BJ (cell line): Measurements from ENCODE around the gene FAM168B. TPM values are rescaled to one million over a fixed set of nuclear protein-coding genes. Genes with fewer than 3 reads are reported as not detected.
"Not testable (repeated sequence)": the region's sequence is repeated elsewhere in the genome, so short reads cannot be mapped to it uniquely, and the experiment has no call there.

Experiments used
- CTCF ChIA-PET: fragments of 350-600 bp; formaldehyde crosslinking; extraction: SDS; loops from one replicate; lab custom pipeline; 2021; ENCODE audit warnings: antibody characterized with exemption, inconsistent platforms; lab: Yijun Ruan, JAX
- POLR2A ChIA-PET: fragments of 300-600 bp; sonication (Branson Sonifier 250); formaldehyde crosslinking; extraction: SDS; loops from one replicate; lab custom pipeline; 2021; ENCODE audit warnings: antibody characterized with exemption; lab: Charles Lee
- DNase-seq: peaks from one replicate; pipeline ENCODE4 v3.0.0-alpha.2; 2011; ENCODE audit warnings: low read depth
- H3K27me3 ChIP-seq: 2 replicates; pipeline ENCODE4 v1.6.0; 2011; ENCODE audit warnings: low read length; ENCODE audit not compliant: control insufficient read depth, insufficient read depth
- H3K36me3 ChIP-seq: 2 replicates; pipeline ENCODE4 v1.5.1; 2011; ENCODE audit warnings: low read length; ENCODE audit not compliant: control insufficient read depth, insufficient read depth
- H3K4me3 ChIP-seq: 2 replicates; pipeline ENCODE4 v1.5.1; 2011; ENCODE audit warnings: low read depth, mild to moderate bottlenecking, control low read depth, low read length
- polyA plus RNA-seq: library from polyadenylated mRNA; depleted of rRNA; stranded (reverse); fragments of >200 nt; gene quantifications from 2 replicates; pipeline ENCODE4 v1.2.3, GENCODE V29; 2011
- TF ChIP-seq, protein P1 (sequence below): IDR thresholded peaks from 2 replicates; pipeline ENCODE4 v1.5.1; 2011; ENCODE audit warnings: low read depth, mild to moderate bottlenecking, control low read depth, inconsistent platforms, low read length, moderate library complexity; ENCODE audit not compliant: insufficient read depth

FAM168B gene
- polyA plus RNA-seq, 1 experiment, result 85.6 TPM

DNA sequence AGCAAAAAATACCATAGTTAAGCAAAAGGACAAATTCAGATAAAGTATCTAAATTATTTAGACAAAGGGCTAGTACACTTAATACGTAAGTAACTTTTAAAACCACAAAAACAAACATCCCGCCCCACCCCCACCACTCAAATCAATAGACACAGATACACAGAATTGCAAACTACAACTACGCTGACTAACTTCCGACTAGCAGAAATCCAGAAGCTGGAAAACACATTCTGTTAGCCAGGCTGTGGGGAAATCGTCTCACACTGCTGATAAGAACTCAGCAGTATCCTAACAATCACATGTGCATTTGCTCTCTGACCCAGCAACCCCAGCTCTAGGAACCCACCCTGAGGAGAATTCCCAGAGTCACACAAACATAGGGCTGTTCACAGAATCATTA is 16.6 kb downstream of the FAM168B start:
- POLR2A ChIA-PET, result no interaction called here
- Histone ChIP-seq H3K36me3 (peaks cover 10% of the 10 kb centered on the region), H3K27me3 (no peaks in the 10 kb centered on the region), H3K4me3 (no peak overlapping the region)
- DNase-seq, result no peak
- CTCF ChIA-PET, result no interaction called here
- TF ChIP-seq, protein P1, sequence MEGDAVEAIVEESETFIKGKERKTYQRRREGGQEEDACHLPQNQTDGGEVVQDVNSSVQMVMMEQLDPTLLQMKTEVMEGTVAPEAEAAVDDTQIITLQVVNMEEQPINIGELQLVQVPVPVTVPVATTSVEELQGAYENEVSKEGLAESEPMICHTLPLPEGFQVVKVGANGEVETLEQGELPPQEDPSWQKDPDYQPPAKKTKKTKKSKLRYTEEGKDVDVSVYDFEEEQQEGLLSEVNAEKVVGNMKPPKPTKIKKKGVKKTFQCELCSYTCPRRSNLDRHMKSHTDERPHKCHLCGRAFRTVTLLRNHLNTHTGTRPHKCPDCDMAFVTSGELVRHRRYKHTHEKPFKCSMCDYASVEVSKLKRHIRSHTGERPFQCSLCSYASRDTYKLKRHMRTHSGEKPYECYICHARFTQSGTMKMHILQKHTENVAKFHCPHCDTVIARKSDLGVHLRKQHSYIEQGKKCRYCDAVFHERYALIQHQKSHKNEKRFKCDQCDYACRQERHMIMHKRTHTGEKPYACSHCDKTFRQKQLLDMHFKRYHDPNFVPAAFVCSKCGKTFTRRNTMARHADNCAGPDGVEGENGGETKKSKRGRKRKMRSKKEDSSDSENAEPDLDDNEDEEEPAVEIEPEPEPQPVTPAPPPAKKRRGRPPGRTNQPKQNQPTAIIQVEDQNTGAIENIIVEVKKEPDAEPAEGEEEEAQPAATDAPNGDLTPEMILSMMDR, result no peak

DNA sequence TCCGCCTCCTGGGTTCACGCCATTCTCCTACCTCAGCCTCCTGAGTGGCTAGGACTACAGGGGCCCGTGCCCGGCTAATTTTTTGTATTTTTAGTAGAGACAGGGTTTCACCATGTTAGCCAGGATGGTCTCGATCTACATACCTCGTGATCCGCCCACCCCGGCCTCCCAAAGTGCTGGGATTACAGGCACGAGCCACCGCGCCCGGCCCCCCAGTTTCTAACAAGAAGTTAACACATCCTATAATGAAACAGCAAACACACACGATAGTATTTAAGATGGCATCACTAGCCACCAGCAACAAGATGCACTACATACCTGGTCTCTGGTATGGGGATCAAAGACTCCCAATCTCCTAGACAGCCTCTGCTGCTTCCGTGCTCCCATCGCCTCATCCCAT is 17.7 kb downstream of the FAM168B start:
- POLR2A ChIA-PET, H3K4me3 ChIP-seq, CTCF ChIA-PET, DNase-seq, H3K27me3 ChIP-seq: not testable (repeated sequence)
- H3K36me3 ChIP-seq, result peaks cover 14% of the 10 kb centered on the region

DNA sequence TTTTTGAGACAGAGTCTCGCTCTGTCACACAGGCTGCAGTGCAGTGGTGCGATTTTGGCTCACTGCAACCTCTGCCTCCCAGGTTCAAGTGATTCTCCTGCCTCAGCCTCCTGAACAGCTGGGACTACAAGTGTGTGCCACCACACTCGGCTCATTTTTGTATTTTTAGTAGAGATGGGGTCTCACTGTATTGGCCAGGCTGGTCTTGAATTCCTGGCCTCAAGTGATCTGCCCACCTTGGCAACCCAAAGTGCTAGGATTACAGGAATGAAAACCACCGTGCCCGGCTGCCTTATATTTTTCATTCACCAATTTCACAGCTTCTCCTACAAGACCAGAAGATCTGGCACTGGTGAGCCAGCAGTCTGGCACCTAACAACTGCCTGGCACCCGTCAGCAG is 25.1 kb downstream of the FAM168B start:
- H3K27me3 ChIP-seq, POLR2A ChIA-PET, H3K36me3 ChIP-seq, CTCF ChIA-PET, H3K4me3 ChIP-seq, DNase-seq: not testable (repeated sequence)

DNA sequence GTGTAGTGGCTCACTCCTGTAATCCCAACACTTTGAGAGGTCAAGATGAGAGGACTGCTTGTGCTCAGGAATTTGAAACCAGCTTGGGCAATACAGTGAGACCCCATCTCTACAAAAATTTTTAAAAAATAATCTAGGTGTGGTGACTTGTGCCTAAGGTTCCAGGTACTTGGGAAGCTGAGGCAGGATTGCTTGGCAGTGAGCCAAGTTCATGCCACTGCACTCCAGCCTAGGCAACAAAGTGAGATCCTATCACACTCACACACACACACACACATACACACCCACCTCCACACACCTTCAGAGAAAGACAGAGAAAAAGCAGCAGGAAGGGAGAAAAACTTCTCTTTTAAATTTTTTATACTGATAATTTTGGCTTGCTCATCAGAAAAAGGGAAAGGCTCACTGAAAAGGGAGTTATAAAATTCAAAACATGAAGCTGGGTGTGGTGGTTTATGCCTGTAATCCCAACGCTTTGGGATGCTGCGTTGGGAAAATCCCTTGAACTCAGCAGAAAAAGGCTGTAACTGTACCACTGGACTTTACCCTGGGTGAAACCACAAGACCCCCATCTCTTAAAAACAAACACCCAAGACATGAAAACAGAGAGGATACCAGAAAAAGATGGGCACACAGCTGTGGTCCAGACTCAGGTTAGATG is 25.7 kb downstream of the FAM168B start:
- CTCF ChIA-PET, result no interaction called here
- Histone ChIP-seq H3K36me3 (peaks cover 8% of the 10 kb centered on the region), H3K4me3 (no peak overlapping the region), H3K27me3 (no peaks in the 10 kb centered on the region)
- no peak for DNase-seq
- TF ChIP-seq, protein P1, result no peak
- POLR2A ChIA-PET, result no interaction called here

DNA sequence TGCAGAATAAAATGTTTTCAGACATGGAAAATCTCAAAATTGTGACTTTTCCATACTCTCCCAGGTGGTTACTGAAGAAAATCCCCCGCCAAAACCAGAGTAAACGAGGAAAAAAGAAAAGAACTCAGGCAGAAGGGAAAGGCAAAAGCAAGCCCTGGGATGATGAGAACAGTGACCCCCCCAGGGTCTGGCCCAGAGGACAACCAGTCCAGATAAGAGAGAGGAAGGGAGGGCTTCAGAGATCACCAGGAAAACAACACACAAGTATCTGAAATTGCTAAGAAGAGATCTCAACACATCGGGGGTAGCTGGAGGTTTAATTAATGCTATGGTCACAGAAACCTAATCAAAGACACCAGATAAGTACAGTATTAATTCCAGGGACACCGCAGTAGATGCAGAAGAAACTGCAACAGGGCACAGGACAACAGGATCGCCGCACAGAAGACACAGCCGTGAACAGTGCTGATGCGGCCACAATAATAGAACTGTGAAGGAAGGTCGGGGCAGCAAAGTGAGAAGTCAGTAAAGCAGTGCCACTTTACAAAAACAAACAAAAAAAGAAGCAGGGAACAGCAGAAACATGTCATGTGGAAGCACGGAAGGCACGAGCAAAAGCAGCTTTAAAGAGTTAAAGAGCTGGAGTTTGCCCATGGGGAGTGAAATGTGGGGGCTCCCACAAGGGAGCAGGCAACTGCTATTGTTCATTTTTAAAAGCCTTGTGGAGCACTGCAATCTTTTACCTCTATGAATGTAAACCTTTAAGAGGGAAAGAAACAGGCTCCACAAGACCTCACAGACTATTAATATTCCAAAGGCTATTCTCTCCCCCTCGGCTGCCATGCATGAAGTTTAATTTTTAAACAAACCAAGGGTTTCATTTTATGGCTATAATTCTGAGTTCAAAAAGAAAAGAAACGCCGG is 28.4 kb downstream of the FAM168B start:
- Histone ChIP-seq H3K36me3 (peaks cover 7% of the 10 kb centered on the region), H3K4me3 (no peak overlapping the region), H3K27me3 (no peaks in the 10 kb centered on the region)
- TF ChIP-seq, protein P1, result no peak
- POLR2A ChIA-PET, result no interaction called here
- CTCF ChIA-PET, result interaction anchor here (1.4 kb wide), 1 partner anchor 17 kb away, joined by 4 read pairs; no protein-coding TSS in a partner anchor
- no peak for DNase-seq

DNA sequence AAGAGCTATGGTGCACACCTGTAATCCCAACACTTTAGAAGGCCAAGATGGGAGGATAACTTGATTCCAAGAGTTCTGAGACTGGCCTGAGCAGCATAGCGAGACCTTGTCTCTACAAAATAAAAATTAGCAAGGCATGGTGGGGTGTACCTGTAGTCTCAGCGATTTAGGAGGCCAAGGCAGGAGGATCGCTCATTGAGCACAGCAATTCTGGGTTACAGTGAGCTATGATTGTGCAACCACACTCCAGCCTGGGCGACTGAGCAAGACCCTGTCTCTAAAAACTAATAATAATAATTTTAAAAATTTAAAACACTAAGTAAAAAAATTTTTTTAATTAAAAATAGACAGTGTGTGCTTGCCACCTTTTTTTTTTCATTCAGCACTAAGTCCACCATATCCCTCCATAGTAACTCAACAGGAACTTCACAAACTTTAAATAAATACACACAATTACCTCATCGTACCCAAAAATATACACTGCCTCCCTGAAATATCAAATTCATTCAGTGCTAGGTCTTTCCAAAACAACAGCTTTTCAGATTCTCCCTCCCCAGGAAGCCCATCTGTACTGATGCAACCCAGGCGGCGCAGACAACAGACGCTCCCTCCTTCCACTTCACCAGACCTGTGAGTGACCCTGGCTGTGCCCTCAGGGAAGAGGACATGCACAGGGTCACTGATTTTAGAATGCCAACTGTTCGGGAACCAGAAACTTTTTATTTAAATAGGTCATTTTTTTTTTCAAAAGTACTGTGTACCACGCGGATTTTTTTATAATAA is 29.6 kb downstream of the FAM168B start:
- H3K4me3 ChIP-seq, result no peak overlapping the region
- DNase-seq, result no peak
- CTCF ChIA-PET, result interaction anchor here (1.4 kb wide), 1 partner anchor 18 kb away, joined by 4 read pairs; no protein-coding TSS in a partner anchor
- peaks cover 7% of the 10 kb centered on the region for H3K36me3 ChIP-seq
- POLR2A ChIA-PET, result no interaction called here
- no peaks in the 10 kb centered on the region for H3K27me3 ChIP-seq
- TF ChIP-seq, protein P1, result no peak
